H1 (cell line): ENCODE data around the gene NOS1AP. TPM values are rescaled to one million over a fixed set of nuclear protein-coding genes. Genes with fewer than 3 reads are reported as not detected.

Experiments used
- SP1 ChIP-seq: IDR thresholded peaks from 2 replicates; pipeline ENCODE4 v1.6.1; 2011; ENCODE audit warnings: low read depth, low read length
- polyA plus RNA-seq, 7 experiments: library from polyadenylated mRNA; depleted of rRNA in 3 of 7; stranded (reverse) in 5 of 7; unstranded in 2 of 7; fragments of >200 nt in 5 of 7; fragments of 200-250 nt in 2 of 7; gene quantifications; 1 replicate in 5 of 7; 2 replicates in 1 of 7; 4 replicates in 1 of 7; pipeline versions ENCODE4 v1.2.1 to v1.2.3, GENCODE V29; 2011 to 2013; ENCODE audit warnings: missing spikeins in 2 of 7, mixed read lengths in 2 of 7
- total RNA-seq: library from RNA; stranded (reverse); fragmentation: NEBNext Ultra II Directional; extraction: Animal tissue kit (Norgen Biotek cat#: 25700); gene quantifications from 2 replicates; pipeline ENCODE4 v1.2.1, GENCODE V29; 2021

NOS1AP gene
- total and polyA plus RNA-seq, 2 of the 8 experiments (the other 6 are each of a cell fraction or from before 2014, with no cell fraction given), result 2.4 to 12.1 TPM

DNA sequence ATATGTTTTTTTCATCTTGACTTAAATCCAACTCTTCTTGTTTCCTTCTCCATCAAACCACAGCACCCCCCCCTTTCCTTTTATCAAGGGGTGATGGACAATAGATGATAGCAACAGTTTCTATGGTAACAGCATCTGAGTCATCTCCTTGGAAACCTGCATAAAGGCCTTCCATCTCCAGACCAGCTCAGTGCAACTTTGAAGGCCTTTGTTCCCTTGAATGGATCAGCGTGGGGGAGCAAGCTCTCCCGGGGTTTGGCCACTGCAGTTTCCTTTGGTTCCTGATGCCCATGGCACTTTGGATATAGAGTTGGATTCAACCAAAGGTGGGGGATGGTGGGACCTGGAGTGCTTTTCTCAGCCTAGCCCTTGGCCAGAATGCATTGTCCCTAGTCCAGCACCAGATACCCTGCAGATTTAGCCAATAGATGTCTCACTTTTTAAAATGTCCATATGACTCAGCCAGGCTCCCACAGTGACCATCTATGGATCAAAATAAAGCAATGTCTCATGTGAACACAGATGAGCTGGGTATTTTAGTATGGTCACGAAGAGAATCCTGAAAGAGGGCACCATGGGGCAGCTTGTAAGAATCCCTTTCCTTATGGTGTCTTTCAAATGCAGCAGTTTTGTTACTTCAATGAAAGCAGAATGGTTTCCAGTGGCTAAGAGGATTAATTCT, 179.5 kb downstream of the NOS1AP start (continued):
- TF ChIP-seq SP1, result 0 out of 2 replicates have a peak, but pooled peaks have one; percentile 19
